Measurements from ENCODE around the gene PIK3R5.

- TF ChIP-seq POLR2AphosphoS5 (IDR thresholded peaks at IDR 0.05) = no peak
- TF ChIP-seq CTCF (IDR thresholded peaks at IDR 0.05) = peak in 3 of 6 experiments; percentile 25 to 38 (median 35)
- no peak for TF ChIP-seq EP300 (IDR thresholded peaks at IDR 0.05)
These were observed 132.7 kb downstream of the PIK3R5 start for GRCh38 chr17:8832711-8833352.
